ENCODE data around the gene GNB1. TPM values are rescaled to one million over a fixed set of nuclear protein-coding genes. Genes with fewer than 3 reads are reported as not detected.

Gene GNB1
- polyA plus RNA-seq, 2 donors, result 43.3 to 66.1 TPM

GRCh38 chr1:1924386-1924785, 33.5 kb upstream of the GNB1 start:
- H3K36me3 ChIP-seq (ENCODE audit: control insufficient read depth in 2 of 2, insufficient read depth in 2 of 2, low read length in 1 of 2), result no peaks in the 10 kb centered on the region

DNA sequence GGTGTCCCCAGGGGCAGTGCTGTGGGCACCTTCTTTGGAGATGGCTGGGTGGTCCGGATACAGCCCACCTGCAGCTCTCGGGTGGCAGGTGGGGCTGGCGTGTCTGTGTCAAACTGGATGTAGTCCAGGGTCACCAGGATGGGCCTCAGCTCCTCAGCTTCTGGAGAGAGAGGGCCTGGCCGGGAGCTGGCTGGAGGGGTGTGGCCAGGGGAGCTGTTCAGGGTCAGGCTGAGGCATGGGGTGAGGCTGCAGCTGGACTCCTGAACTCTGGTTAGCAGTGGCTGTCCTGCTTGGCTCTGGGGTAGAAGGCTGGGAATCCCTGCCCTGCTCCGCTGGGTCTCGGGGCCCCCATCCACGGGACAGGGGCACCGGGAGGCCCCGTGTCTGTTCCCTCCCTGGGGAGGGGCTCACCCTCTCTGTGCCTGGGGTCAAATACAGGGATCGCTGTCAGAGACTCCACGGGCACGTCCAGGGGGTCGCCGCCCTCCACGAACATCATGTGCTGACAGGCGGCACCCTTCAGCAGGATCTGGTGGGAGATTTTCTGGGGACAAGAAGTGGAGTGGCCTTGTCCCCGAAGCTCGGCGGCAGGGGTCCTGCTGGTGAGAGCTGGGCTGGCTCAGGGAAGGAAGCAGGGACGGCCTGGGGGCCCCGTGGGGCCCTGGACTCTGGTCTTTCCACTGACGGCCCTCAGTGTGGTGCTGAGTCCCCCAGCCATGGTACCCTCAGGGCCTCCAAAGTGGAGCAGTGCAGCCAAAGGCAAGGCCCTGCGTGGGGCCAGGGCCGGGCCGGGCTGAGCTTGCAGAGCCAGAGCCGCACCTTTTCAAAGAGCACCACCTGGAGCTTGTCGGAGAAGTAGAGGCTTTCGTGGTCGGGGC, 32.3 kb upstream of the GNB1 start:
- WGBS, 2 donors, result 67% methylated on average over 29 of the region's 29 CpGs
- H3K27ac ChIP-seq (ENCODE audit: low read depth in 2 of 2, low read length in 1 of 2), result no peak overlapping the region
- no peak overlapping the region for H3K4me3 ChIP-seq (ENCODE audit: low read depth in 1 of 2, low read length in 2 of 2)
- peaks cover 0 to 2% of the 10 kb centered on the region in 2 donors for H3K9me3 ChIP-seq (ENCODE audit: control insufficient read depth in 2 of 2, insufficient read depth in 1 of 2, low read depth in 1 of 2, low read length in 1 of 2)
- no peaks in the 10 kb centered on the region for H3K36me3 ChIP-seq (ENCODE audit: control insufficient read depth in 2 of 2, insufficient read depth in 2 of 2, low read length in 1 of 2)
- H3K4me1 ChIP-seq (ENCODE audit: control insufficient read depth in 2 of 2, insufficient read depth in 2 of 2, low read length in 1 of 2), result peaks cover 3 to 9% of the 10 kb centered on the region in 2 donors
- no peaks in the 10 kb centered on the region for H3K27me3 ChIP-seq (ENCODE audit: control insufficient read depth in 1 of 2, insufficient read depth in 2 of 2, low read length in 2 of 2)

More at GRCh38 chr1:1924386-1924785, 33.5 kb upstream of the GNB1 start:
- WGBS, 2 donors, result 36 to 41% methylated on average over 18 of the region's 18 CpGs
- peaks cover 0 to 3% of the 10 kb centered on the region in 2 donors for H3K4me1 ChIP-seq (ENCODE audit: control insufficient read depth in 2 of 2, insufficient read depth in 2 of 2, low read length in 1 of 2)
- H3K27me3 ChIP-seq (ENCODE audit: control insufficient read depth in 1 of 2, insufficient read depth in 2 of 2, low read length in 2 of 2), result no peaks in the 10 kb centered on the region
- no peak overlapping the region for H3K27ac ChIP-seq (ENCODE audit: low read depth in 2 of 2, low read length in 1 of 2)
- H3K9me3 ChIP-seq (ENCODE audit: control insufficient read depth in 2 of 2, insufficient read depth in 1 of 2, low read depth in 1 of 2, low read length in 1 of 2), result peaks cover 0 to 2% of the 10 kb centered on the region in 2 donors
- no peak overlapping the region for H3K4me3 ChIP-seq (ENCODE audit: low read depth in 1 of 2, low read length in 2 of 2)

DNA sequence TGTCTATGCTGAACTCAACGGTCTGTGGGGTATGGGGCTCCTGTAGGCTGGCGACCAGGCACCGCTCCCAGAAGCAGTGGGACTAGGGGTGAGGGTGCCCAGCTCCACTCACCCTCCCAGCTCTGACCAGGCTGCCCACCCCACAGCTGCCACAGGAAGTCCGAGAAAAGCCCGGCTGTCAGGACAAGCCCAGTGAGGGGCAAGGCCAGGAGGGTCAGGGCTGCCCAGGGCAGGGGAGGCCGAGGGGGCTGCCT, 31.7 kb upstream of the GNB1 start:
- Histone ChIP-seq H3K27ac (ENCODE audit: low read depth in 2 of 2, low read length in 1 of 2) (no peak overlapping the region), H3K27me3 (ENCODE audit: control insufficient read depth in 1 of 2, insufficient read depth in 2 of 2, low read length in 2 of 2) (no peaks in the 10 kb centered on the region), H3K9me3 (ENCODE audit: control insufficient read depth in 2 of 2, insufficient read depth in 1 of 2, low read depth in 1 of 2, low read length in 1 of 2) (peaks cover 0 to 2% of the 10 kb centered on the region in 2 donors), H3K36me3 (ENCODE audit: control insufficient read depth in 2 of 2, insufficient read depth in 2 of 2, low read length in 1 of 2) (no peaks in the 10 kb centered on the region), H3K4me3 (ENCODE audit: low read depth in 1 of 2, low read length in 2 of 2) (no peak overlapping the region), H3K4me1 (ENCODE audit: control insufficient read depth in 2 of 2, insufficient read depth in 2 of 2, low read length in 1 of 2) (peaks cover 3 to 14% of the 10 kb centered on the region in 2 donors)
- WGBS, 2 donors, result 80 to 87% methylated on average over 6 of the region's 6 CpGs

DNA sequence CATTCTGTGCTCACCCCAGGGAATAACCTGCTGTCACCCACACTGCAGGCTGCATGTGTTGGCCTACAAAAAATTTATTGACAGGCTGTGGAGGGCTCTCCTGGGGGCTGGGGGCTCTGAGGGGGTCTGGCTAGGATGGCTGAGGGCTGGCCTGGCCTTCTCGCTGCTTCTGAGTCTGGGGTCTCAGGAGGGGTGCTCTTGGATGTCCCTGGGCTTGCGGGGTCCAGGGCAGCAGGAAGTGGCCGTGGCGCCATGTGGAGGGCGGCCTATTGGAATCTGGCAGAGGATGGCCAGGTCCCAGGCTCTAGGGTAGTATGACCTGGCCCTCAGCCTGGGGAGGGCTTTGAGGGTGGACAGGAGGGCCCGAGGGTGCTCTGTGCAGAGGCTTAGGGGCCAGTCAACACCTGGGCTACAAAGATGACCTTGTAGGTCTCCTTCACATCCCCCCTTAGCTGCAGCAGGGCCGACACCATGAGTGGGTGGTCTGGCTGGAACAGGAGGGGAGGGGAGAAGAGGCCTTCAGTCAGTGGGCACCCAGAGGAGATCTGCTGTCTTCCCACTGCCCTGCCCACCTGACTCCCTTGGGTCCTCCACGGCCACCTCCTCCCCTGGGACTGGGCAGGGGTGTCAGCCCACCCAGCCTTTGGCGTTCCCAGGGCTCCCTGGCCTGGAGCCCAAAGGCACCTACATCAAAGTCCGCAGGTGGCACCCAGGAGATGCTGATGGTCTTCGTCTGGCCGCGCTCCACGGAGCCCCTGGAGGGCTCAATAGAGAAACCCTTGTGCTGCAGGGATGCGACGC, 31.2 kb upstream of the GNB1 start:
- Histone ChIP-seq H3K4me1 (ENCODE audit: control insufficient read depth in 2 of 2, insufficient read depth in 2 of 2, low read length in 1 of 2) (peaks cover 3 to 14% of the 10 kb centered on the region in 2 donors), H3K4me3 (ENCODE audit: low read depth in 1 of 2, low read length in 2 of 2) (no peak overlapping the region), H3K27ac (ENCODE audit: low read depth in 2 of 2, low read length in 1 of 2) (no peak overlapping the region), H3K36me3 (ENCODE audit: control insufficient read depth in 2 of 2, insufficient read depth in 2 of 2, low read length in 1 of 2) (no peaks in the 10 kb centered on the region), H3K27me3 (ENCODE audit: control insufficient read depth in 1 of 2, insufficient read depth in 2 of 2, low read length in 2 of 2) (no peaks in the 10 kb centered on the region), H3K9me3 (ENCODE audit: control insufficient read depth in 2 of 2, insufficient read depth in 1 of 2, low read depth in 1 of 2, low read length in 1 of 2) (peaks cover 0 to 2% of the 10 kb centered on the region in 2 donors)
- WGBS, 2 donors, result 91 to 93% methylated on average over 16 of the region's 16 CpGs

- 86 to 87% methylated on average over 6 of the region's 6 CpGs for WGBS, 2 donors
- H3K27me3 ChIP-seq (ENCODE audit: control insufficient read depth in 1 of 2, insufficient read depth in 2 of 2, low read length in 2 of 2), result no peaks in the 10 kb centered on the region
- no peaks in the 10 kb centered on the region for H3K36me3 ChIP-seq (ENCODE audit: control insufficient read depth in 2 of 2, insufficient read depth in 2 of 2, low read length in 1 of 2)
- no peak overlapping the region for H3K4me3 ChIP-seq (ENCODE audit: low read depth in 1 of 2, low read length in 2 of 2)
- peaks cover 3 to 14% of the 10 kb centered on the region in 2 donors for H3K4me1 ChIP-seq (ENCODE audit: control insufficient read depth in 2 of 2, insufficient read depth in 2 of 2, low read length in 1 of 2)
- H3K9me3 ChIP-seq (ENCODE audit: control insufficient read depth in 2 of 2, insufficient read depth in 1 of 2, low read depth in 1 of 2, low read length in 1 of 2), result peaks cover 0 to 2% of the 10 kb centered on the region in 2 donors
- H3K27ac ChIP-seq (ENCODE audit: low read depth in 2 of 2, low read length in 1 of 2), result no peak overlapping the region
Measured at GRCh38 chr1:1921459-1921862, 30.6 kb upstream of the GNB1 start.

DNA sequence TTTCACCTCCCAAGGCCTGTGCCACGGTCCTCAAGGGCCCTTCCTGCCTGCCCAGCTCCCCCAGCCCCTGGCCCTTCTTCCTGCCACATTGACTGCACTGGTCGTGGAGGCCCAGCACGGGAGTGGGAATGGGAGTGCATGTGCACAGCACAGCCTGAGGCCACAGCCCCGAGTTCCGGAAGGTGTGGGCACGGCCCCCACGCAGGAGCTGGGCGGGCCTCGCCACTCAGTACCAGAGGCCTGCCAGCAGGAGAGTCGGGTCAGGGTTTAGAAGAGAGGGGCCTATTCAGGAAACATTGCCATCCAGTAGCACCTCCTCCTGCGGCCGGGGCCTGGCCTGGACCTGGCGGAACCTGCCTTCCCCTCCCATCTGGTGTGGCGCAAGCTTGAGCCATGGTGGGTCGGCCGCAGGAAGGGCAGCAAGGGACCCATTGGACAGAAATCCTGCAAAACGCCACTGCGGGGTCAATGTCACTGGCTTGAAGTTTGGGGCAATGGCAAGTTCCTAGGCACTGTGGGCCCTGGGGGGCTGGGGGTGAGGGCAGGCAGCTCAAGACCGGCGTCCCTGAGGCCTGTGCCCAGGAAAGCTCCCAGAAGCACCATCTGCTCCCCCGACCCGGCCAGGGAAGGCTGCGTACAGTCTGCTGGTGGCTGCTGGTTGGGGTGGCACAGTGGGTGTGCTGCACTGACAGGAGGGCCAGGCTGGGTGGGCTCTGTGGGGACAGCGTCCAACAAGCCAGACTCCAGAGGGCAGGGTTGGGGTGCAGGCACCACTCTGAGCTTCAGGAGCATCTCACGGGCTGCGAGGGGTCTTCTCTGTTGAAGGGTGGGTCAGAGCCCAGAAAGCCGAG, 29.9 kb upstream of the GNB1 start:
- Histone ChIP-seq H3K27me3 (ENCODE audit: control insufficient read depth in 1 of 2, insufficient read depth in 2 of 2, low read length in 2 of 2) (no peaks in the 10 kb centered on the region), H3K9me3 (ENCODE audit: control insufficient read depth in 2 of 2, insufficient read depth in 1 of 2, low read depth in 1 of 2, low read length in 1 of 2) (peaks cover 0 to 2% of the 10 kb centered on the region in 2 donors), H3K4me1 (ENCODE audit: control insufficient read depth in 2 of 2, insufficient read depth in 2 of 2, low read length in 1 of 2) (peaks cover 3 to 16% of the 10 kb centered on the region in 2 donors), H3K4me3 (ENCODE audit: low read depth in 1 of 2, low read length in 2 of 2) (no peak overlapping the region), H3K36me3 (ENCODE audit: control insufficient read depth in 2 of 2, insufficient read depth in 2 of 2, low read length in 1 of 2) (no peaks in the 10 kb centered on the region), H3K27ac (ENCODE audit: low read depth in 2 of 2, low read length in 1 of 2) (no peak overlapping the region)
- WGBS, 2 donors, result 85 to 89% methylated on average over 27 of the region's 27 CpGs

DNA sequence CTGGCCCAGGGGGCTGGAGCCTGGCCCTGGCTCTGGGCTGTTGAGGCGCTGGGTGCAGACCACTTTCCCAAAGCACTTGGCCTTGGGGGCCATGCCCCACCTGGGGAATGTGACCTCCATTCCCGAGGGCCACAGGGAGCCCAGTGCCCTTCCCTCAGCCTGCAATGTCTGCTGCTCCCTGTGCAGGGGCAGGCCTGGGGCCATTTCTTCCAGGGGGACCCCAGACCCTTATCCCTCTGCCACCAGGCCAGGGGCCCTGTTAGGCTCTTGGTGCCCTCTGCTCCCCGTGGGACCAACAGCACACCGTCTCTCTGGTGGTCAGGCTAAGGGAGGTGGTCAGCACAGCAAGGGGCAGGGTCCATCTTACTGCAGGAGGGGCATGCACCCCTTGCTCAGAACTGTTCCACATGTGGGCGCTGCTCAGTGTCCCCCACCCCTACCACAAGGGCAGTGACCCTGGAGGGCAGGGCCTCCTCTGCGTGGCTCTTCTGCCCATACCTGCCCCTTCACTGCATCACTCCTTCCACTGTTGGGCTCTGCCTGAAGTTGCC, 29.2 kb upstream of the GNB1 start:
- 82 to 86% methylated on average over 6 of the region's 6 CpGs for WGBS, 2 donors
- Histone ChIP-seq H3K4me1 (ENCODE audit: control insufficient read depth in 2 of 2, insufficient read depth in 2 of 2, low read length in 1 of 2) (peaks cover 3 to 16% of the 10 kb centered on the region in 2 donors), H3K9me3 (ENCODE audit: control insufficient read depth in 2 of 2, insufficient read depth in 1 of 2, low read depth in 1 of 2, low read length in 1 of 2) (peaks cover 0 to 2% of the 10 kb centered on the region in 2 donors), H3K4me3 (ENCODE audit: low read depth in 1 of 2, low read length in 2 of 2) (no peak overlapping the region), H3K36me3 (ENCODE audit: control insufficient read depth in 2 of 2, insufficient read depth in 2 of 2, low read length in 1 of 2) (no peaks in the 10 kb centered on the region), H3K27ac (ENCODE audit: low read depth in 2 of 2, low read length in 1 of 2) (peak overlapping the region; percentile 5 to 72), H3K27me3 (ENCODE audit: control insufficient read depth in 1 of 2, insufficient read depth in 2 of 2, low read length in 2 of 2) (no peaks in the 10 kb centered on the region)

DNA sequence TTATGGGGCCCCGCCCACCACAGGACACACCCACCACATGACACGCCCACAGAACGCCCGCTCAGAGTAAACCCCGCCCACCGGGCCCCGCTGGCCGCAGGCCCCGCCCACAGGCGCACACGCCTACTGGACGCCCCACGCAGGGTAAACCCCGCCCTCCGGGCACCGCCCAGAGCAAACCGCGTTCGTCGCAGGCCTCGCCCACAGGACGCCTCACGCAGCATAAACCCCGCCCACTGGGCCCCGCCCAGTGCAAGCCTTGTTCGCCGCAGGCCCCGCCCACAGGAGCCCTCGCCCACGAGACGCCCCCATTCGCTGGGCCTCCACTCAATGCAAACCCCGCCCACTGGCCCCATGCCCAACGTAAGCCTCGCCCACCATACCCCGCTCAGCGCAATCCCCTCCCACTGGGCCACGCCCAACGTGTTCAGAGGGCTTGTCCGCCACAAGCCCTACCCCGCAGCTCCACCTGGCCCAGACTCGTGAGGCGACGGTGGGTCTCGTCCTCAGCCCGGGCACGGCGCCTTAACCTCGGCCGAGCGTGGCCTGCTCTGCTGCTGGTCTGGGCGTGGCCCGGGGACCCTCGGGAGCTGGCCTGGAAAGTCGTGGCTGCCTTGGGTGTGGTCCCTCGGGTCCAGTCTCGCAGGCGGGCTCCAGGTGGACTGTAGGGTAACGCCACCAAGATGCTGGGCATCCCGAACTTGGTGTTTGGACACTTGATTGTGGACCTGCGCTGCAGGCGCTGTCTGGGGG, 28.6 kb upstream of the GNB1 start:
- no peaks in the 10 kb centered on the region for H3K27me3 ChIP-seq (ENCODE audit: control insufficient read depth in 1 of 2, insufficient read depth in 2 of 2, low read length in 2 of 2)
- H3K36me3 ChIP-seq (ENCODE audit: control insufficient read depth in 2 of 2, insufficient read depth in 2 of 2, low read length in 1 of 2), result no peaks in the 10 kb centered on the region
- H3K9me3 ChIP-seq (ENCODE audit: control insufficient read depth in 2 of 2, insufficient read depth in 1 of 2, low read depth in 1 of 2, low read length in 1 of 2), result no peaks in the 10 kb centered on the region
- peak overlapping the region; percentile 24 to 72 for H3K27ac ChIP-seq (ENCODE audit: low read depth in 2 of 2, low read length in 1 of 2)
- 9 to 12% methylated on average over 53 to 62 of the region's 62 CpGs for WGBS, 2 donors
- H3K4me3 ChIP-seq (ENCODE audit: low read depth in 1 of 2, low read length in 2 of 2), result peak overlapping the region; percentile 42 to 52
- peaks cover under 1 to 20% of the 10 kb centered on the region in 2 donors for H3K4me1 ChIP-seq (ENCODE audit: control insufficient read depth in 2 of 2, insufficient read depth in 2 of 2, low read length in 1 of 2)
